HG03571 (cell line): ENCODE measurements around the gene SATB2.
A peak's percentile ranks its signal among the peaks of the same experiment; 100 is the strongest.

Source experiments
- ATAC-seq: cut with Tn5 transposase; IDR thresholded peaks from one replicate; pipeline ENCODE4 v1.9.1; 2021; ENCODE audit not compliant: unreplicated experiment

The SATB2 gene

GRCh38 chr2:199457147-199458008 lies at the start of gene SATB2:
Gene SATB2 (minus strand): TSS chr2:199457939. CDS start chr2:199456037, 1,902 bp downstream.
- ATAC-seq, result no peak

GRCh38 chr2:199505755-199506403 lies 48.1 kb upstream of the SATB2 start:
- no peak for ATAC-seq

GRCh38 chr2:199503148-199503547 lies 45.4 kb upstream of the SATB2 start:
- ATAC-seq, result no peak

- ATAC-seq, result no peak
Observed at GRCh38 chr2:199499005-199499404, 41.3 kb upstream of the SATB2 start.

- no peak for ATAC-seq
Observed at GRCh38 chr2:199495147-199495546, 37.4 kb upstream of the SATB2 start.

DNA sequence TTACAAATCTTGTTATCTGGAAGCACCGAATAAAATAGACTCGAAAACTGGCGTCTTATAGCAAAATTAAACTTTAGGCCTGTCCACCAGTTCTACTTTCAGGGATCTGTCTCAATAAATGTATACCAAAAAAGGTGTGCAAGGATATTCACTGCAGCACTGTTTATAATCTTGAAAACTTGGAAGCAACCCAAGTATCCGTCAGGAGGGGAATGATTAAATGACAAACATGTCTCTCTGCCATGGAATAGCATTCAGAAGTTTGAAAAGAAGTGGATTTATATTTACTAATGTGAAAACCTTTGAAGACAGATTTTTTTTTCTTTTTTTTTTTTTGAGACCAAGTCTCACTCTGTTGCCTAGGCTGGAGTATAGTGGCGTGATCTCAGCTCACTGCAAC lies 32.3 kb upstream of the SATB2 start:
- no peak for ATAC-seq

- ATAC-seq, result no peak
Observed at GRCh38 chr2:199488772-199489400, 31.1 kb upstream of the SATB2 start.

GRCh38 chr2:199485732-199486335 lies 28.1 kb upstream of the SATB2 start:
- peak; percentile 48 for ATAC-seq

DNA sequence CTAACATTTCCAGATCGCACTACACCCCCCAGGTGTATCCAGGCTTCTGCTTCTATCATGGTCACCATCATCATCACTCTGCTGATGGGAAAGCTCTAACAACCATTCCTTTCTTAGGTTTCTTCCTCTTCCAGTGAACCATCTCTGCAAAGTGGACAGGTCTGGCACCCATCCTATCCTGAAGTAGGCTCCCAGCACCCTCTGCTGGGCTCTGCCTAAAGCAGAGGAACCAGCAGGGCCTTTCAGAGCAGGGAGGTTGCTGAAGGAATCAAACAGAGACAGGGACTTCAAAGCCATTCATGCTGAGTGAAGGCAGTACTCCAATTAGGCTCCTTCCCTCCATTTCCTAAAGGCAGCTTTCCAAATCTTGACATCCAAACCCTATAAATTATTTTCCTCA lies 27.2 kb upstream of the SATB2 start:
- ATAC-seq, result no peak

GRCh38 chr2:199480966-199481365 lies 23.2 kb upstream of the SATB2 start:
- ATAC-seq, result no peak

DNA sequence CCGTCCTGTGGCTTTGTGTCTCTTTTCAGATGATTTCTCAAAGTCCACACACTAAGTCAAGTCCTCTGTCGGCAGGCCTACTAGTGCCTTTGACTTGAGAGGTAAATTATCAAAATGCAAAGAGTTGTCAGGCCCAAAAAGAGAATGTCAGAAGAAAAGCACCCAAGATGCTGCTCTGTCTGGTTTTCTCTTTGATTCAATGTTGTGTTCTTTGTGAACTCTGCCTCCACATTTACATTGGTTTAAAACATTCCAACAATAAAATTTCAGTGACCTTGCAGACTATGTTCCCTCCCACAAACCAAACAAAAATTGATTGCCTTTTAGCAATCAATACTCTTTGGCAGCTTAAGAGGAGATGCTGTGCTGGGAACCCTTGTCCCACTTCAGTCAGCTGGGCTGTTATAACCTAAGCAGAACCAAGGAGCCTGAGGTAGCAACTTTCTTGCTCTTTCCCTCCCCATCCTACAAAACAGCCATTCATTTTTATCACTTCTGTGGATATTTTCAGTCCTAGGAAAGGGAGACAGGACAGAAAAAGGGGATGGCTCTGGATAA lies 19.6 kb upstream of the SATB2 start:
- no peak for ATAC-seq

DNA sequence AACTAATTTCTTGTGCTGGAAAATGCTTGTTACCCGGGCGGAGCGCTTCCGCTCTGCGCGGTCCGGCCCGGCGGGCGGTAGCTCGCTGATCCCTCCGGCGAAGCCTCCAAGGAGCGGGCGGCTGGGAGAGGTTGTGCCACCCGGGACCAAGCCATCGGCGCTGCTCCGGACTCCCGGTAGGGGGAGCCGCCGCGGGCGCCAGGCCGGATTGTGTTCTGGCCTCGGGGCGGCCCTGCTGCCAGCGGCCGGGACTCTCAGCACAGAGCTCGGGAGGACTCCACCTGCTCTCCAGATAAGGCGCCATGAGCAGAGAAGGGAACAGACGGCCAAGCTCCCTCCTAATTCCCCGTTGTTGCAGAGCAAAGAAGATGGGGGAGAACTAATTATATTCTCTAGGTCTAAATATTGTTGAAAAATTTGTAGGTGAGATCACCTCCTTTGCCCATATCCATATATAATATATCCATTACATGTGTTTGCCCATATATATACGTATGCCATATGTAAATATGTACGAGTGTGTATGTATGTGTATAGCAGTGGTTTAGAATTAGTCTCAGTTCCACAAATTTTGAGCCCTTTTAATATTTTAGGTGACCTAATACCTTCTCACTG lies 13.8 kb upstream of the SATB2 start:
- ATAC-seq, result peak; percentile 73

- ATAC-seq, result no peak
Observed at GRCh38 chr2:199470672-199471442, 13.1 kb upstream of the SATB2 start.

- ATAC-seq, result no peak
Observed at GRCh38 chr2:199470361-199470671, 12.6 kb upstream of the SATB2 start.

GRCh38 chr2:199469514-199470360 lies 12.0 kb upstream of the SATB2 start:
- ATAC-seq, result no peak

GRCh38 chr2:199468561-199469513 lies 11.1 kb upstream of the SATB2 start:
- ATAC-seq, result no peak

DNA sequence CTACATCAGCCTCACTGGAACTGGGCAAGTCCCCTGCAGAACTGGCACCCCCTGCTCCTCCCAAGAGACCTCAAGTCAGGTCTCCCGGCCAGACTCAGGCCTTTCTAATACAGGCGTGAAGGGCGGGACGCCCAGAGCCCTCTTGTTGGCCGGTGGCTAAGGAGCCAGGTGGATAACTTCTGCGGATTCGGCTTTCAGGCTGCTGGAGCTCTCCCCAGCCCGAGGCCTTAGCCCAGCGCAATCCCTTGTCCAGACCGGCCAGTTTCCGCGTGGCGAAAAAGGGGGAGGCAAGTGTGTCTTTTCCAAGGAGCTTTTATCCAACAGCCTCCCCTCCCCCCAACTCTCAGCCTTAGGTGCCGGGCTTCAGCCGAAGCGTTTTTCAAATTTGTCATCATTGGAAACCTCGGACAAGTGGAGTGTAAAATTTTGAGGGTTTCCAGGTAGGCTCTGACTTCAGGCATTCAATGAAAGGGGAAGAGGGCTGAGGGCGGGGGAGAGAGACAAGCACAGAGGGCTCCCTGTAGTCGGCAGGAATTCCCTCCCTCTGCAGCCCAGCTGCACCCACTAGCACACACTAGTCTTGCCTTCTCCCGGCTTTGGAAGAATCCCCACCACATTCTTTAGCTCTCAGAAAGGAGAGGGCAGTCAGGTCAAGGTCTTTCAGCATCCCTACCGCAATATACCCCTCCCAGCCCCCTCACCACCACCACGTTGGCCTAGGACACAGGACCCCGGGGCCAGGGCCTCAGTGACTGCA lies 9.5 kb upstream of the SATB2 start:
- ATAC-seq, result no peak
